Stimulated activated CD4-positive, alpha-beta T cell treated with anti-CD3 and anti-CD28 coated beads, Interleukin-1b, Interleukin-23, amount 100 ng/mL, for 1 hour (primary cell): Measurements from ENCODE around the gene LGALSL.

Experiments
- DNase-seq, 2 donors: peaks; one replicate each; pipeline ENCODE4 v3.0.0-alpha.2; 2020; ENCODE audit warnings: low read depth in 2 of 2

Gene LGALSL

DNA sequence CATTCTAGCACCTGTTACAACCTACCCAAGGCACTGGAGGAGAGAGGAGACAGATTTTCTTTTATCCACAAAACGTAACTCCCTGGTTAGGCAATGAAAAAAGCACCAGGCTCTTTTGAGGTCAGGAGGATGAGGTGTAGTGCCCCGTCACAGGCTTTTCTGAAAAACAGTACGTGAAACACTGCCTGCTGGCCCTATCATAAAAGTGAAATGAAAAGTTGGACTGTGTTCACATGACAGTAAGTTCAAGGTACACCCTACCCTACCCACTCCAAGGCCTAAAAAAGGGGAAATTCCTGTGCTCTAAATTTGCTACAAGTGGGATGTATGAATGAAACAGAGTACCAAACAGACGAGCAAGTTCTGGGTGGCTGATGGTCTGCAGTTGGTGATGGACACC, 17.6 kb downstream of the LGALSL start:
- DNase-seq, result no peak

DNA sequence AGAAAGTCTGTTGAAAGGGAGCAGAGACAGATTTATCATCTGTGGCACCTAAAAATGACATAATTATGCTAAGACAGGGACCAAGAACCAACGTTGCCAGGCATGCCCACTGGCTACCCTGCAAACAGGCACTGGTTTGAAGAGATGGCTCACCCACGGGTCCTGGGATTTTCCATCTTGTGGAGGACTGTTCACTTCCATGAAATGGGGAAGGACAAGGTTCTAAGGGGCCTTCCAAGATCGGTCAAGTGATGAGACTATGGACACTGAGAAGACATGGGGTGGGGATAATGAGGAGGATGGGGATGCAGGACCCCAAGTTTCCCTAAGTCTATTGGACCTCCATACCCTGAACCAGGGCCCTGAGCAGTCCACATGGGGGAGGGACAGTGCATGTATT, 18.9 kb downstream of the LGALSL start:
- DNase-seq, result no peak

DNA sequence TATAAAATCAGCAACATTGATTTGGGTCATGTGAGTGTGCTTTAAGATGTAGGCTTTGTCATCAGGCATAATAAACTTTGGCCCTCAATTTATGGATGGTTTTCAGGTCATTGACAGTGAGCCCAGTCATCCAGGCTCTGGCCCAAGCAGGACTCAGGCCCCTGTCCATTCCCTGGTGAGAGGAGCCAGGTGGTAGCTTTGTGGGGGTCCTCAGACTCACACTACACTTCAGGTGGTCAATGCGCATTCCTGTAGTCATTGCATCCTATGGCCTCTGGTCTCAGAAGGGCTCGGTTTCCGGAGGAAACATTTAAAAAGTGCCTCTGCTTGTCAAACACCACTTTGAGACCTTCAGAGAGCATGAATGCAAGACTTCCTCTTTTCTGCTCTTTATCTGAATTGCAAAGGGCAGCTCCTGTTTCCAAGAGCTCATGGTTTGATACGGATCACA, 20.2 kb downstream of the LGALSL start:
- DNase-seq, result no peak

DNA sequence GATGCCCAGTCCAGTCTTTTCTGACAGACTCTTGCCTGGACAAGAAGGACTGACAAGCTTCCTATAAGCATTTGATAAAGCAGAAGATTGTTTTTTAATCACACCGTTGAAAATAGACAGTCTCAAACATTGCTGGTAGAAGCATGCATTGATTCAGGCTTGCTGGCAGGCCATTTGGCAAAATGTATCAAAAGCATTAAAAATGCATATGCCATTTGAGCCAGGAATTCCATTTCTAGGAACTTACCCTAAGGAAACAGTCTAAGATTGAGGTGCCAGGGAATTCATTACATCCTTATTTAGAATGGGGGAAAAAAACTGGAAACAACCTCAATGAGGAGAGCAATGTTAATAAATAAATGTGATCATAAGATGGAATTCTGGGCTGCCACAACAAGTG, 20.7 kb downstream of the LGALSL start:
- DNase-seq, result no peak

DNA sequence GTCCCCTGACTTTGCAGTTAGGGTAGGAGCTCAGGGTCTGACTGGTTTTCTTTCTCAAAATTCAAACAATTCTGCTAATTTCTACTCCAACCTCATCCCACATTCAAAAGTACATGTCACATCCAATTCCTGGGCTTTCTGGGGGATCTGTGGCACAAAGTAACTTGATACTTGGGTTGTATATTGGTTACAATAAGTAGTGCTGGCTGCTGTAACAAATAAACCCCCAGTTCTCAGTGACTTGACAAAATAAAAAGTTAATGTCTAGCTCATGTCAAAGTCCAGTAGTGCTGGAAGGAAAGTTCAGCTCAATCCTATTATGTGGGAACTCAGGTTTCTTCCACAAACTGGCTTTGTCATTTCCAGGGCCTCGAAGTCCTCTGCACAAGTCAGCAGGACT, 23.1 kb downstream of the LGALSL start:
- DNase-seq, result no peak

DNA sequence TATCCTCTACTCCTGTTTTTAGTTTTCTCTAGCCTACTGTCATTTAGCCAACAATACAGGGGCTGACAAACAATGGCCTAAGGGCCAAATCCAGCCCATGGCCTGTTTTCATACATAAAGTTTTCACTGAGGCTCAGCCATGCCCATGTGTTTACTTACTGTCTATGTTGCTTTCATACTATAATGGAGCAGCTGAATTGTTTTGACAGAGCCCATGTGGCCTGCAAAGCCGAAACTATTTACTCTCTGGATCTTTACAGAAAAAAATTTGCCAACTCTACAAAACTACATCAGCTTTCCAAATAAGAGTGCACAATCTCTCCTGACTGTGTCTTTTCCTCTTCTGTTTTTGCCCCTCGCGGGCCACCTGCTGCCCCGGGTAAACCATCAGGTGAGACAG, 24.0 kb downstream of the LGALSL start:
- DNase-seq, result no peak

DNA sequence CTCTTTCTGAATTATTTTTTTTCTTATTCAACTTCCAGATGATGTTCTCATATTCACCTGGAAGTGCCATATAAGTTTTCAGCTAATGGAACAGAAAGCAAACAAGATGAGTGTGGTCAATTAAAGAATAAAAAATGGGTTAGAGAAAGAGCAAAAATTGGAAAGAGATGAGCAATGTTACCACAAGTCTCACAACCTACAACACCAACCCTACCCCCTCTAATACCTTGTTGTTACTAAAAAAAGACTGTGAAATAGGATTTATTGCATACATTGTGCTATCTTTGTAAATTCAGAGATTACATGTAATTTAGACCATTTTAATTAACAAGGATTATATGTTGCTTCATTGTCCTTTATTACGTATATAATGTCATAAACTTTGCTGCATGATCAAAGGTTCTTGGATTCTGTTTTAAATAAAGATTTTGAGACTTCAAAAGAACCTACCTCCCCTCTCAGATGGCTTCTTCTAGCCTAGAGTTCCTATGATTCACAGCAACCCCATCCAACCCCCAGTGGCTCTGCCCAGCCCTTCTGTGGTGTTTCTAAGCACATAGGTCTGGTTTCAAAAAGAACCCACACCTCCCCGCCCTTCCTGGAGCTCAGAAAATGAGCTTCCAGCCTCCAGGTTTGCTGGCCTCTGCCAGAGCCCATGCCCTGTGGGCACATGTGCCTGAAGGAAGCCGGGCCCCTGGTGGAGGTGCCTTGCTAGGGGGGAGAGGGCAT, 24.7 kb downstream of the LGALSL start:
- DNase-seq, result no peak

DNA sequence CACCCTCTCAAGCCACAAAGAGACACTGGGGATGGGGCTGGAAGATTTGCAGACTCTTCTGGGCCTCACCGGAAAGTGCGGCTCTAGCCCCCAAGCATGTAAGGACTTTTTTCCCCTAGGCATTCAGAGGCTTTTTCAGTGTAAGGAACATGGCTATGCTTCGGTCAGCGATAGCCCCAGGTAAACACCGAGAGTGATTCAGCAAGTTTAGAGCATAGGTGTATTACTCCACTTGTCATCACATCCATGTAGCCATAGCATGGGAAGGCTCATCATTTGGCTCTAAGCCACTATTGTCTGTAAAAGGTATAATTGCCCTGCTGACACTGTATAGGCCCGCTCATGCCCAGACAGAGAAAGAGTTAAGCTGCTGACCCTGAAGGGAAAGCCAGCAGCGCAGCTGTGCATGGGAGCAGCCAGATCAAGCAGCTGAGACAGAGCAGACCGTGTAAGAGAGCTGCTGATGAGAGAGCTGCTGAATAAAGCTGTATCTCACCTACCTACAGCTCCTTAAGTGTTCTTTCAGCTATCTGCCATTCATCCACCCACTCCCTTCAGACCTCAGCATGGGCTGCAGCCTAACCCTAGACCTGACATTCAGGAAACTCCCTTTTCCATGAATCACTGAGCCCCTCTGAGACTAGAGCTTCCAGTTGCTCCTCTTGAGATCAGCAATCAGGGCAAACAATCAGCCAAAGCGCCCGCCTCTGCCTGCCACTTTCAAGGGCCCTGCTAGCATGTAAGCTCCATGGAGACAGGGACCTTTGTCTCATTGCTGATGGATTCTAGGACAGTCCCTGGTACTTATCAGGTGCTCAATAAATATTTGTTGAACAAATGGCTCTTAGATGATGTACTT, 25.5 kb downstream of the LGALSL start:
- DNase-seq, result no peak

DNA sequence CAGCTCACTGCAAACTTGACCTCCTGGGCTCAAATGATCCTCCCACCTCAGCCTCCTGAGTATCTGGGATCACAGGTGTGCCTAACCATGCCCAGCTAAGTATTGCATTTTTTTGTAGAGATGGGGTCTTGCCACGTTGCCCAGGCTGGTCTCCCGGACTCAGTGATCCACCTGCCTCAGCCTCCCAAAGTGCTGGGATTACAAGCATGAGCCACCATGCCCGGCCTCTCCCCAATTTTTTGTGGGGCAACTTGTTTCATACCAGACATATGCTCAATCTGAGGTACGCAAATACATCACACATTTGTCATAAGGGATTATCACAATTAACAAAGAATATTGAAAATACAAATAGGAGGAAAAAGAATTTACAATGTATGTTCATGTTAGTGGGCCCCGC, 27.7 kb downstream of the LGALSL start:
- DNase-seq, result no peak

DNA sequence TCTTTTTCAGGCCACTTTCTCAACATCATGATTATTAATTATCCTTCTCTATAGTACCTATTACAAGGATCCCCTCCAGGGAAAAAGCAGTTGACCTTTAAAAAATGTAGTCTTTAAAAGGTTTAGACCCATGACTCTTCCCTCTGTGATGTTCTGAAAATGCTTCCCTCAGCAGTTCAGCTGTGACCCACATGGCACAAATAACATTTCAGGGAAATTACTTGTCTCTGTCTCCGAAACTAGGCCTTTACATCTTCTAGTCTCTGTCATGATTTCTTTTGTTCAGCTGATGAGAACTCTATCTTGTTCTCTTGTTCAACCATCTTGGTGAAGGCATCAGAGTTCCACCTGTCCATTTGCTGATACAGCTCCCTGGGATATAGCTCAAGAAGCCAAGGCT, 28.3 kb downstream of the LGALSL start:
- DNase-seq, result no peak

DNA sequence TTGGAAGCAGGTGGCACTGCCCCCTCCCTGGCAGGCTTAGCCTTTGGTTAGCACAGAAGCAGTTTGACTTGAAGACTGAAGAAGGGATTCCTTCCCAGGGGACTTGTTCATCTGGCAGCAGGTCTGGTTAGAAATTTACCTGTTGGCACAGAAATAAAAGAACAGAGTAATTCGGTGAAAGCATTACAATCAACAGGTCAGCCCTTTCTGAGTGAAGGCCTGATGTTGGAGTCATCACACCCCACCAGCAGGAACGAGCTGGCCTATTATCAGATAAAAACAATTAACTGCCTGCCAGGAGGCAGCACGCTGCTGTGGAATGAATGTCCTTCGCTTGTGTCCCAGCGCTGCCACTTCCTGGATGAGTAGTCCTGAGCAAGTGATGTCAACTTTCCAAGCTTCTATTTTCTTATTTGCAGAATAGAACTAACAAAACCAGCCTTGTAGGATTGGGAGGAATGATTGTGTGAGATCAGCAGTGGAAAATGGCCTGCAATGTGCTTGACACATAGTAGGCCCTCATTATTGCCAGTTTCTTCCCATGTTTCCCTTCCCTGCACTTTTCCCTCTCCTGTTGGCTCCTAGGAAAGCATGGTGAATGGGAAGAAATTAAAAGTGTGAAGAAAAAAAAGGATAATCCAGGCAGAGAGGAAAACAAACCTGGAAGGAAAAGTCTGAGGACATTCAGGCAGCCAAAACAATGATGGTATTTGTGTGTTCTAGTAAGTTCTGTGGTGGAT, 29.0 kb downstream of the LGALSL start:
- DNase-seq, result no peak

DNA sequence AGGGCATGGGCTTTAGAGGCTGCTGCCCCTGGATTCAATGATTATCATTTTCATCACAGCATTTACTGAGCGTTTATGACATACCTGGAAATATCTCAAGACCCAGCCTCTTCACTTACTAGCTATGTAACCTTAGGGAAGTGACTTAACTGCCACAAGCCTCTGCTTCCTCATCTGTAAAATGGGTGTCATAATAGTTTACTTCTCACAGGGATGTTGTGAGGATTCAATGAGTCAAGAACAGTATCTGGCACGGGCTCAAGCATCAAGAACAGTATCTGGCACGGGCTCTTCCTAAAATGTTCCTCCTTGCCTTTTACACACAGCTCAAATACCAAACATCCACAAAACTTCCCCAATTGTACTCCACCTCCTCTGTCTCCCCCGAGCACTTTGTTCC, 31.4 kb downstream of the LGALSL start:
- DNase-seq, result no peak

DNA sequence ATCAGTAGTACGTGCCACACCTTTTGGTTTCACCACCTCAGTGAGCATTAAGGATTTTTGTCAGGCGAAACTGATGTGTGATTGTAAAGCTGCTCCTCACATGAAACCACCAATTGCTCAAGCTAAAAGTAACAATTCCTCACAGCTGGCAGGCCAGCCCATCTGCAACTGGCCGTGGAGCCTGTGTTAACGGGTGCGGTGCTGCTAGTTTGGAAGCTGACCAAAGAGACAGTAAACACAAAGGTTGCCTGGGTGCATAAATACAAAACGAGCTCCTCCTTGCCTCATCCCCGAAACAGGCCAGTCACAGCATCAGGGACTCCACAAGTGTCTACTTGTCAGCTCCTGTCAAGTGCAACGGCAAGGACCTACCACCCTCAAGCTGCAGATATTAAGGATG, 32.0 kb downstream of the LGALSL start:
- no peak for DNase-seq

DNA sequence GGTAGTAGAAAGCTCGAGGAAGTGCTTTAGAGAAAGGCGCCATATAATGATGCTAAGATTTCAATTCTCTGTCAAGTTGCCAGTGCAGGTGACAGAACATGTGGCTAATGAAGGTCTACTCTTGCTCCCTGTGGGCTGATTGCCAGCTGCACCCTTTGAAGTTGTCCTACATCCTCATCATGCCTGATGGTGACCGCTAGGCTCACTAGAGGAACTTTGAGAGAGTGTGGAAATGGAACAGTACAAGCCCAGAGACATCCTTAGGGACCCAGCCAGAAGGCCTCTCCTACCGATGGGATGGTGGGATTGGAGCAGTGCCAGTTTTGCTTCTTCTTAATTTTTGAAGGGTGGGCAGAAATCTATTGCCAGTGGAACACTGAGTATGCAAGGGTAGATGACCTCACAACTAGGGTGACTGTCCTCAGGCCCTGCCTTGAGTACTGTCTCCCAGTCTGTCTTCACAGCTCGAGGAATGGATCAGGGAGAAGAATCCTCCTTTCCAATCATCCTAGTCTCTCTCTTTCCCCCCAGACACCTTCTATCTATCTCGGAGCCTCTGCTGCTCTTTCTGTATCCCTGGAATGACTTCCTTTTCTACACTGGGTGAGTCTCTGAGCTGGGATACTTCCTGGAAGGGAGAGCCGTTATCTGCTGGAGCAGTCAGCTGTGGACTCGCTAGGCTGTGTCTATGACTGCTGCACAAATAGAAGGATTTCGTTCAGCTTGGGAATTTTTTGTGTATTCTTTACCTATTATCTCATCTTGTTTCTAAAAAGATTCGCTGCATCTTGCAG, 33.5 kb downstream of the LGALSL start:
- no peak for DNase-seq

DNA sequence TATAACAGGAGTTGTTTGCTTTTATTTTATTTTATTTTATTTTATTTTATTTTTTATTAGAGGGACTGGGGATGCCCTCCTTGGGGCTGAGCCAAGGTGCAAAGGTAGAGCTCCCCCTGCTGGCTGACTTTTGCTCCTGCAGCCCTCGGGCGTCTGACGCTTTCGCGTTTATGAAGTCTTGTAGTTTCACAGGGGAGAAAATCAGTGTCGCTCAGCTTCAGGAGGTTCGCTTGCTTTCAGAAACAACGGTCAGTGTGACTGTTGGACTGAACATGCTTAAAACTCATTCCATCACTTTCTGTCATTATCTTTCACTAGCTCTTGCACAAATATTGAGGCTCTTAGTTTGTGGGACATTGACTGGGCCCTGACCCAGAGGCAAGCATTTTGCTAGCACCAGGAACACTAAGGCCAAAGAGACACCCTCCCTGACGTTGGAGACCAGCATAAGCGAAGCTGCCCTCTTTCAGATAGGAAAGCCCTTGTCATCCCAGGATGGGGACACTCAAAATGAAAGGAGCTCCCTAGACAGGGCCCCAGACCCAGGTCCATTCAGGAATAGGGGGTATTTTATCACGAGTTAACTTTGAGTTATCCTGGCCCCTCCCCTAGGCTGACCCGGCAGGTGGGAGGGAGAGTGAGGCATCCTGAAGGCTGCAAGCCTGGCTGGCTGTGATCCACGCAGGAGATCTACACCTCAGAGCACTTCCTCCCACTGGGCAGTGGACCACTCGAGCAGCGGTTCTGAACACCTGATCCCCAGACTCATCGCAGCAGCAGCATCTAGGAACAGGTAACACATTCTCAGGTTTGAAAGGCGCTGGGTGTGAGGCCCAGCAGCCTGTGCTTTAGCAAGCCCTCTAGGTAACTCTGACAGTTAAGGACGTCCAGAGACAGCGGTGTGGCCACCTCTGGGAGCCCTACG, 34.4 kb downstream of the LGALSL start:
- peak; percentile 59 to 79 for DNase-seq

DNA sequence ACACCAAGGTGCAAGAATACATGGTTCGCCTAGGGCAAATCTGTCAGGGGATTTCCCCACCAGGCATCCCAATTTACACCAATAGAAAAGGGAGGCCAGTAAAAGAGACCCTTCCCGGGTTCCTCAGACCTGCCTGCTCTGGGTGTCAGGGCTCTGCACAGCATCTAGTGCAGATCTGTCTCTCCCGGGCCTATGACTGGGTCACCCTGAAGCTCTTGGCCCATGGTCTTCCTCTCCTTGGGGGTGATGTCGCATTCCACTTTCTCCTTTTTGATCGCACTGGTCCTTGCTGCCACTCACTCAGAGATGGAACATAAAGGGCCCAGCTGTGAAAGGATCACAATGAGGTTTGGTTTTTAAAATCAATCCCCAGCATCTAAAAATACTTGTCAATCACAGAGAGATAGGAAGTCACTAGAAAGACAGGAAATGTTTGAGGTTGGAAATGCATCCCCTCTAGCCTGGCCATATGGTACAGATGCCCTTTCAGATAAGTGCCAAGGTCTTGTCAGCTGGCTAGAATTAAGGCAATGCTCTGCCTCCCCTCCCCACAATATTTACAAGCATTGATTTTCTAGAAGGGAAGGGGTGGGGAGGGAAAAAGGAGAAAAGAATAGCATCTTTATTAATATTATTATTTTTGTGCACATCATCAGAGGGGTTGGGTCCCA, 35.3 kb downstream of the LGALSL start:
- no peak for DNase-seq

DNA sequence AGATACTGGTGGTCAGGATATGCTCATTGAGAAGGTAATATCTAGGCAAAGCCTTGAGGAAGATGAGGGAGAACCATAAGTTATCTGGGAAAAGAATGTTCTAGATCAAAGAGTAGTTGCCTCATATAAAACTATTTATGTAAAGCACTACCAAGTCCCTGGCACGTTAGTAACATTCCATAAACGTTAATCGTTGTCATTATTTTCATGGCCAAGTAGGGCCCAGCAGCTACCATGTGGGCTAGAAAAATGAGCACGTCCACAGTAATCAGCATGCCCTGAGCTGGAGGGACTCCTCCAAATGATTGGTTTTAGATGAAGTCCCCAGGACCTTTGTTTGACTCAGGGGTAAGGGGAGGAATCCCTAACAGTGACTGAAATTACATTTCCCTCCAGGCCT, 37.5 kb downstream of the LGALSL start:
- no peak for DNase-seq

DNA sequence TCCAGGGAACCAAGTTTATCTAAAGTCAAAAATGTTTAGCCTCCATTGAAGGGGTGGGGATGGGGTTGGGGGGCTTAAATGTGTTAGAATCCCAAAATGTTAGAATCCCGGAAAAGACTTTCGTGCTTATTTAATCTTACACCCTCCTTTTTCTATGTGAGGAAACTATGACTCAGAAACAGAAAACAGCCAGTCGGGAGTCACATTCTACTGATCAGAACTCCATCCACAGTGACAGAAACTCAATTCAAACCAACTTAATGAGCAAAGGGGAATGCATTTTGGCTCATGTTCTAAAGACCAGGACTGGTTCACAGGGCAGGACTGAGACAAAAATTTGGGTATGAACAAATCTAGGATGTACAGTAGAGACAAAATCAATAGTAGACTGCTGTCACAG, 38.3 kb downstream of the LGALSL start:
- no peak for DNase-seq

DNA sequence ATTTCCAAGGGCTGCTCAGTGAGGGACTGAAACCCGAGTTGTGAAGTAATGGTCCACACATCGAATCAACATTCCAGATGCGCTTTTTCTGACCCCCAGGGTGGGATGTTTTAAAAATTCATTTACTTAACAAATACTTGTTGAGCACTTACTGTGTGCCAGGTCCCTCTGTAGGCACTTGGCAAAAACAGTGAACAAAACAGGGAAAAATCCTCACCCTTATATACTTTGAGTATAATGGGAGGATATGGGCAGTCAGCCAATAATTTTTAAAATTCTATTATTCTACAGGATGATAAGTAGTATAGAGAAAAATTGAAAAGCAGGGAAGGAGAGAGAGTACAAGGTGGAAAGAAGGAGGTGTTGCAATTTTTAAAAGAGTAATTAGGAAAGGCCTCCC, 38.9 kb downstream of the LGALSL start:
- no peak for DNase-seq

DNA sequence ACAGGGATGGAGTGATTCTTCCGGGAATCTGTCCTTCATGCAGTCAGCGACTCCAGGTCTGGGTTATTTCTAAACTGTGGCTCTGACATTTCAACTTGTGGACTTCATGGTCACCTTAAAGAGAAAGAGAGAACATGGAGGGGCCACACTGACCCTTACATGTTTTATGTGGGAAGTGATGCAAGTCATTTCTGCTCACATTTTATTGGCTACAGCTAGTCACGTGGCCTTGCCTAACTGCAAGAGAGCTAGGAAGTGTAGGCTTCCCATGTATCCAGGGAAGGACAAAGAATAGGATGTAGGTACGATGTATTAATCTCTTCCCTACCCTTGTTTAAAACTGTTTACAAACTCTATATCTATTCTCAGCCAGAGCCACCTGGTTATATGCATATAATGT, 39.8 kb downstream of the LGALSL start:
- DNase-seq, result no peak
